ENCODE results near the gene GSTM5. TPM values are rescaled to one million over a fixed set of nuclear protein-coding genes. Genes with fewer than 3 reads are reported as not detected.
A peak's percentile ranks its signal among the peaks of the same experiment; 100 is the strongest.
"Not testable (repeated sequence)": the region's sequence is repeated elsewhere in the genome, so short reads cannot be mapped to it uniquely, and the experiment has no call there.

GSTM5 gene
- total RNA-seq, 1 donor from 2014 or later = 2.8 TPM

DNA sequence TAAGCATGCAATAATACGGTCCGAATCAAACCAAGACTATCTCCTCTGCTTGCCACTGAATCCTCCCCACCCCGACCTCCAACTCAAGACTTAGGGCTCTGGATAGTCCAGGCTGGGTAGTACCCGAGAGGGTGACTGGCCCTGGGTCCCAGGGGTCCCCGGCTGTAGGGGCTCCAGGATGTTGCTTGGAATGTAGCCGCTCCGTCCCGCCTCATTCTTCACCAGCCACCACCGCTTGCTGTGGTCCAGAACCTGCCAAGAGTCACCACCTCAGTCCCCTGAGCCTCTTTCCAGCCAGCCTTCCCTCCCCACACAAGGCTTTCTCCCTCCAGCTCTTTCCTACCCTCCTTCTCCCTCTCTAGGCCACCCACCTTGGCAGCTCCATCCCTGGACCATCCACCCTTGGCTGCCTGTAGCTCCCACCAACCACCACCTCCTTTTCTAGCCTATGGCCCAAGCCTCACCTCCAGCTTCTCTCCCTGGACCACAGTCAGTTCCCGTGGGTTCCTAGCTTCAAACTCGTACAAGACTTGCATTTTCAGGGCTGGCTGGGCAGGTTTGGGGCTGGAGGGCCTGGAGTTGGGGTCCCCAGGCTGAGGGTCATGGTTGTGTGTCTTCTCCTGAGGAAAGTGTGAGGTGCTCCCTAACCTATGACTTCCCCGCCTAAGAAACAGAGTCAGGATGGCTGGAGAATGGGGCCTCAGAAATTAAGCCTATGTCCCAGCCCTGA, 39.6 kb downstream of the GSTM5 start:
- ATAC-seq = no peak

DNA sequence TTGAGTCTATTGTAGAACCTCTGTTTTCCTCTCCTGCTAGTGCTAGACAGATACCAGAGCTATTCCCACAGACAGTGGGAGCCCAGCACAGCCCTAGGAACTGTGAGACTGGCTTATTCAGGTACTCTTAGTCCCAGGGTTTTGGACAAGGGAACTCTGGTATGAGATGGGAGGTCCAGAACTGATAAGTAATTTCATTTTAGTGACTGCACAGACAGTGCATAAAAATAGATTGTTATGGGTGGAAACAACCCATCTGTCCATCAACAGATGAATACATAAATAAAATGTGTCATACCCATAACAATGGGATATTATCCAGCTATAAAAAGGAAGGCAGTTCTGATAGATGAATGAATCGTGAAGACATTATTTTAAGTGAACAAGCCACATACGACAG, 42.7 kb downstream of the GSTM5 start:
- intact Hi-C loops (cut with DNase I) = no loop called here
- ATAC-seq (peak; percentile 75), DNase-seq (ENCODE audit: missing footprints) (no peak)

More for the DNA sequence above, 39.6 kb downstream of the GSTM5 start:
- DNase-seq (ENCODE audit: missing footprints) = peak; percentile 34
- intact Hi-C loops (cut with DNase I) = no loop called here

- ATAC-seq; intact Hi-C loops (cut with DNase I); DNase-seq (ENCODE audit: missing footprints): not testable (repeated sequence)
Observed at GRCh38 chr1:109756325-109756724, 44.3 kb downstream of the GSTM5 start.

DNA sequence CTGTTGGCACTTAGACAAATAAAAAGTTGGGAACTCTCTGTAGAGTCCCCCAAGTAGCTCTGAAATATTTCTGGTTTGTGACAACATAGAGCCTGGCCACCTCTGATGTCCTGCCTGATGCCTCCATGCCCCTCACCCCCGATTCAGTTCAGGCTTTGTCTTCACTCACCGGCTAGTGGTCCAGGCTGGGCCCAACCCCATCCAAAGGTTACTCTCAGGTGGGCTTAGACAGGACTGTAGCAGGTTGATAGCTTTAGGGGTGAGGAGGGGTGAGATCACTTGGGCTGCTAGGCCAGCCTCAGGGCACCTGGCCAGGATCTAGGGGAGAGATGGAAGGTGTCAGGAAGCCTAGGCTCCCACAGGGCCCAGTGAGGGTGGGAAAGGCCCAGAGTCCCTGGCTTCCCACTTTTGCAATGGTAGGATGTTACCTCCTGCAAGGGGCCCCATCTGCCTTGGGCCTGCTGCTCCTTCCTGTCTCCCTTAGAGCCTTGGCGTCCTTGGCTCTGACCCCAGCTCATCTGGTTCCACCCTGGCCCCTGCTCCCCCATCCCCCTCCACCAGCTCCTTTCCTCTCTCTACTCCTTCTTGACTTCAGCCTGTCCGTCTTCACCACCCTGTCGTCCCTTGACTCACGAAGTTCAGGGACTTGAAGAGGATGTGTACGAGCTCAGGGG, 44.9 kb downstream of the GSTM5 start:
- DNase-seq (ENCODE audit: missing footprints) (no peak), ATAC-seq (no peak)
- intact Hi-C loops (cut with DNase I) = no loop called here

GRCh38 chr1:109757936-109758786, 46.1 kb downstream of the GSTM5 start:
- DNase-seq (ENCODE audit: missing footprints) (no peak), ATAC-seq (no peak)
- intact Hi-C loops (cut with DNase I) = no loop called here

GRCh38 chr1:109759513-109760334, 47.7 kb downstream of the GSTM5 start:
- intact Hi-C loops (cut with DNase I) = no loop called here
- peak; percentile 61 for DNase-seq (ENCODE audit: missing footprints)
- no peak for ATAC-seq

DNA sequence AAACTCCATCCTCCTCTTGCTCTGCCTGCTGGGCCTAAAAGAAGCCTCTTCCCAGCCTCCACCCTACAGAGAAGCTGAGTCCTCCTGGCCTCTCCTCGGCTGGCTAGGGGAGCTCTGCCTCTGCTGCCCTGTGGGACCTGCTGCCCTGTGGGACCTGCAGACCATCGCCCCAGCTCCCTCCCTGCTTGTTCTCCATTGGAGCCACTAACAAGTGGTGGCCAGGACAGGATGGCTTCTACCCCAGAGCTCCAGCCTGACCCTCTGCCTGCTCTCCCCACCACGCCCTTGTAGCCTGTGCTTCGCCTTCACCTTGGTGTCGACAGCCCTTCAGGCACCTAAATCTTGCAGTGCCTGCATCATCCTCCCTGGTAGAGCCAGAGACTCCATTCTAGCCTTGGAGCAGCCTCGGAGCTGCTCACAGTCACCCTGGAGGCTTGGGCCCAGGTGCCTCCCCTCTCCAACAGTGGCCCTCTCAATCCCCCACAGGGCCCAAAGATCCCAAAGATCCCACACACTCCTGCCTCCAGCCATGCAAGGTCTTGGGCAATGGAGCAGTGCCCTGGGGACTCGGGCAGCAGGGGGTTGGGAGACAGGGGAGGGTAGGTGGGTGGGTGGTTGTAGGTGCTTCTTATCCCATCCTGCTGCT, 48.7 kb downstream of the GSTM5 start:
- intact Hi-C loops (cut with DNase I) = no loop called here
- ATAC-seq (no peak), DNase-seq (ENCODE audit: missing footprints) (no peak)

GRCh38 chr1:109761227-109762038, 49.4 kb downstream of the GSTM5 start:
- DNase-seq (ENCODE audit: missing footprints) = peak; percentile 69
- peak; percentile 62 for ATAC-seq
- intact Hi-C loops (cut with DNase I) = no loop called here

GRCh38 chr1:109762039-109762585, 50.1 kb downstream of the GSTM5 start:
- intact Hi-C loops (cut with DNase I) = no loop called here
- DNase-seq (ENCODE audit: missing footprints) (no peak), ATAC-seq (no peak)

DNA sequence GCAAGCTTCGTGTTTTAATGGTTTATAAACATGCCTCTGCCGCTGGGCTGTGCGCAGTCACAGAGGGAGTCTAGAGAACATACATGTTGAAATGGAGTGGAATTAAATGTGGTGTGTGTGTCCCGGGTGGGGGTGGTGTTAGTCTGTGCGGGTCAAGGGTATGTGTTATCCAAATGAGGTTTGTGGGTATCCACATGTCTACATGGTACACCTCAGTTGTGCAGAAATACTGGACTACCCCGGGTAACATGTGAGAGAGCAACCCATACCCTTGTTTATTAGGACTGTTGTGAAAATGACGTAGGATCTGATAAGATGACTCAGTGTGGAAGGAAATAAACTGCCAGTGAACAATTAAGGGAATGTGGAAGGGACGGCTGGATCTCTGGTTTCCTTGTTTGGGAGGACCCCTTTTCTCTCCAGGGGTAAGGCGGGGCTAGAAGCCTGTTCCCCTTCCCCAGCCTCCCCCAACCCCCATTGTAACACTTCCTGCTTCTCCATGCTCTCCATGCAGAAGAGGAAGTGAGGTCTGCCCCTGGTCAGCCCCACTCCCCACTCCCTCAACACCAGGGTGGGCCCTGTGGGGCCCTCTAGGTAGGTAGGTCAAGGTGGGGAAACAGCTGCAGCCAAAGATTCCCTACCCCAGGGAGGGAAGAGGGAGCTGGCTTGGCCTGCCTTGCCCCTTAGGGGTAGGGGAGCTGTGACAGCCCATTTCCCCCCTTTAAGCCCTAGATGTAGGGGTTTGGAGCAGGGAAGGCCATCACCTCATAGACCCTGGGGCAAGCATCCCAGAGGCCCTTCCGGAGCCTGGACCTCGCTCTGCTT, 51.0 kb downstream of the GSTM5 start:
- ATAC-seq (no peak), DNase-seq (ENCODE audit: missing footprints) (peak; percentile 52)
- intact Hi-C loops (cut with DNase I) = no loop called here

DNA sequence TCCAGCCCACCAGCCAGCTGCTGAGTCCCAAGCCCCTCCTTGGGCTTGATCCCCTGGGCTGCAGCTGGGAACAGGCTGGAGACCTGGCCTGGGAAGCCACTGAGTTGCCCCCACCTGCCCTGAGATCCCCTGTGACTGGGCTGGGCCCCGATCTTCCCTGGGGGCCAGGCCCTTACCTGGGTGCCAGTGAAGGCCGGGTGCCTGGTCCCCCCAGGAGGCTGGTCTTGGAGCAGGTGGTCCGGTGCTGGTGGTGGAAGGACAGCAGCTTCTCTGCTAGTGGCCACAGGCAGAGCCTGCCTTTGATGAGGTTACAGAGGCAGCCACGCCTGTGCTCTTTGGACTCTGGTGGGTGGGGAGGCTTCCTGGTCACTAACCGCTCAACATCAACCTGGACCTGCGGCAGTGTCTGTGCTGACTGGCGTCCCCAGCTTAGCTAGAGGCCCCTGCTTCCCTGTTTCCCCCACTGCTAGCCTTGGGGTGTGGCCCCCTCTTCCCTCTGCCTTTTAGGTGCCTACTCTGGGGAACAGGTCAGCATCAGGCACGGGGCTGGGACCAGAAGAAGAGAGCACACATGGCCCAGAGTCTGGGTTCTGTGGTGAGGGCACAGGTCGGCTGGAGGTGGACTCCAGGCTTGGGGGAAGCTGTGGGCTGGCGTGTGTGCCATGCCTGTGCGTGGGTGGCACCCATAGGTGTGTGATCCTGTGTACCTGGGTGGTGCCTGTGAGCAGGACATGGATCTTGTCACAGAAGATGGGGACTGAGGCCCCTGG, 51.8 kb downstream of the GSTM5 start, which contains the start of gene EPS8L3:
Gene EPS8L3, minus strand, starts transcription at position 278 of the 770 bp plus-strand sequence. CDS start 2,174 bp downstream, outside the sequence.
- intact Hi-C loops (cut with DNase I) = no loop called here
- ATAC-seq (no peak), DNase-seq (ENCODE audit: missing footprints) (peak; percentile 26)

GRCh38 chr1:109764561-109765482, 52.8 kb downstream of the GSTM5 start:
- no peak for ATAC-seq

GRCh38 chr1:109765483-109765815, 53.4 kb downstream of the GSTM5 start:
- no peak for DNase-seq (ENCODE audit: missing footprints)
- intact Hi-C loops (cut with DNase I) = loop anchor here (5.0 kb wide), 1 partner anchor 98 kb away; the partner anchor contains the start of gene GSTM2
- no peak for ATAC-seq

More at GRCh38 chr1:109764561-109765482, 52.8 kb downstream of the GSTM5 start:
- intact Hi-C loops (cut with DNase I) = loop anchor here (5.0 kb wide), 1 partner anchor 98 kb away; the partner anchor contains the start of gene GSTM2
- DNase-seq (ENCODE audit: missing footprints) = peak; percentile 34

DNA sequence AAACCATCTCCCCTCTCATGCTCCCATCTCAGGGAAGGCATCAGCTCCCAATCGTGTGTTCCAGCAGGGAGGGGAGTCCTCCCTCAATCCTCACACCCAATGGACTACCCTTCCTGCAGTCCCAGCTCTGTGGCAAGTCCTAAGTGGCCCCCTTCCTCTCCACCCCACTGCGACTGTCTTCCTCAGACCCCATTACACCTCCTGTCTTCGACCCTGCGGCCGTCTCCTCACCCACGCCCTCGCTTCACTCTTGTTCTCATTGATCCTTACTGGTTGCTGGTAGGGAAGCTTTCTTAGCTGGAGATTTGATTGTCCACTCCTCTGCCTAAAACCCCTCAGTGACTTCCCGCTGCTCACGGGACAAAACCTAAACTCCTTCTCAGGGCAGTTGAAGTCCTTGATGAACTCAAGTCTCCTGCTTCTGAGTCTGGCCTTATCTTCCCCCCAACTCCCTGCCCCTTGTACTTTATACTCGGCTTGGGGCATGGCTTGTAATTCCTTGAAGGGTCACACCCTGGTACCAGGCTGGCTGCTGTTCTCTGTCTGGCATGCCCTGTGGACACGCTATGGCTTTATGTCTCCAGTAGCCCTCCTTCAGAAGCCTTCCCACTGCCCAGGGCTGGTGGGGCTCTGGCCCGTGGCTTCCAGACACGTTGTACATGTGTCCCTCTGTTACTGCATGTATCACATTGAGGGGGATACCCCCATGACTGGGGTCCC, 54.0 kb downstream of the GSTM5 start:
- peak; percentile 64 for DNase-seq (ENCODE audit: missing footprints)
- intact Hi-C loops (cut with DNase I) = loop anchor here (5.0 kb wide), 1 partner anchor 99 kb away; the partner anchor contains the start of gene GSTM2
- ATAC-seq = no peak

All from Right ventricle myocardium inferior (tissue), 1 donor.